ENCODE measurements around the gene AMFR.

DNA sequence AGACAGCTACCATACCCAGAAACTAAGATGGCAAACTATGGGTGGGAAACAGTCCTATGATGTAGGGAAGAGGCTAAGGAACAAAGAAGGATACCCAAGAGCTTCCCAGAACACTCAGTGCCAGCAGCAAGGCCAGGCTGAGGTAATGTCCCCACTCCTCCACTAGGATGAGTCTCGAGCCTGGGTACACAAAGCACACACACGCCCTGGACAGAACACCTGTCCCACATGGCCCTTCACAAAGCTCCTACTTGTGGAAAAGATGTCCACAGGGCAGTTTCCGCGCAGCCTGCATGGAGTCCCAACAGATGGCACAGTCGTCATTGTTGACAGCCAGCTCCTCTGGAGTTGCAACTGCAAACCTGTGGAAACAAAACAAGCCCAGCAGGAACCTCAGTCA, 23.9 kb downstream of the AMFR start:
- TF ChIP-seq SUZ12 (IDR thresholded peaks at IDR 0.05; ENCODE audit: extremely low read depth, insufficient read depth, insufficient read length) (no peak), YY1 (IDR thresholded peaks at IDR 0.05; ENCODE audit: insufficient read depth, insufficient read length) (no peak), ZNF274 (IDR thresholded peaks at IDR 0.05; ENCODE audit: low read depth, low read length) (no peak)
